GM23338 (cell line): Measurements from ENCODE around the gene PKD1L1. TPM values are rescaled to one million over a fixed set of nuclear protein-coding genes. Genes with fewer than 3 reads are reported as not detected.

Source experiments
- ATAC-seq: fragments of 200-7000 bp; cut with Tn5 transposase; 3 replicates; pipeline ENCODE4 v1.9.1; 2020
- DNase-seq: peaks from one replicate; pipeline ENCODE4 v3.0.0-alpha.2; 2015; ENCODE audit warnings: low spot score
- H2AFZ ChIP-seq: fragments of 200-600 bp; sonication (generic); 2 replicates; pipeline ENCODE4 v1.8.0; 2016; ENCODE audit warnings: antibody characterized with exemption, mild to moderate bottlenecking, moderate library complexity
- H3F3A ChIP-seq: fragments of 200-600 bp; sonication (generic); replicated peaks from 2 replicates; pipeline ENCODE4 v1.8.0; 2017; ENCODE audit warnings: antibody characterized with exemption, mixed run types, low read depth
- H3K27ac ChIP-seq: fragments of 200-600 bp; sonication (generic); 2 replicates; pipeline ENCODE4 v1.6.1; 2016; ENCODE audit warnings: low read depth
- H3K27me3 ChIP-seq: fragments of 200-600 bp; sonication (generic); 2 replicates; pipeline ENCODE4 v1.8.0; 2016; ENCODE audit warnings: mild to moderate bottlenecking, mixed run types, moderate library complexity; ENCODE audit not compliant: insufficient read depth
- H3K36me3 ChIP-seq: fragments of 200-600 bp; sonication (generic); 2 replicates; pipeline ENCODE4 v1.8.0; 2016; ENCODE audit warnings: mild to moderate bottlenecking; ENCODE audit not compliant: insufficient read depth
- H3K4me1 ChIP-seq: fragments of 200-600 bp; sonication (generic); 2 replicates; pipeline ENCODE4 v1.8.0; 2016; ENCODE audit warnings: mild to moderate bottlenecking, moderate library complexity; ENCODE audit not compliant: insufficient read depth
- H3K4me2 ChIP-seq: fragments of 200-600 bp; sonication (generic); 2 replicates; pipeline ENCODE4 v1.7.1; 2017; ENCODE audit warnings: mixed run types
- H3K4me3 ChIP-seq: fragments of 200-600 bp; sonication (generic); 2 replicates; pipeline ENCODE4 v1.6.1; 2016; ENCODE audit warnings: mixed run types
- H3K79me2 ChIP-seq: fragments of 200-600 bp; sonication (generic); replicated peaks from 2 replicates; pipeline ENCODE4 v1.8.0; 2017; ENCODE audit warnings: mild to moderate bottlenecking; ENCODE audit not compliant: insufficient read depth
- H3K9me2 ChIP-seq: fragments of 200-600 bp; sonication (generic); 2 replicates; pipeline ENCODE4 v1.8.0; 2017; ENCODE audit not compliant: insufficient read depth
- H4K20me1 ChIP-seq: fragments of 200-600 bp; sonication (generic); replicated peaks from 2 replicates; pipeline ENCODE4 v1.8.0; 2017; ENCODE audit warnings: mild to moderate bottlenecking; ENCODE audit not compliant: insufficient read depth
- H3K27ac Mint-ChIP-seq: 2 replicates; pipeline ENCODE4 v1.8.0; 2020; ENCODE audit warnings: inconsistent platforms, mild to moderate bottlenecking, moderate library complexity, mixed read lengths
- H3K27me3 Mint-ChIP-seq: 3 replicates; pipeline ENCODE4 v1.8.0; 2022; ENCODE audit warnings: low read depth, mild to moderate bottlenecking, moderate library complexity, mixed read lengths, inconsistent platforms; ENCODE audit not compliant: insufficient read depth, poor library complexity
- H3K36me3 Mint-ChIP-seq: 3 replicates; pipeline ENCODE4 v1.8.0; 2021; ENCODE audit warnings: low read depth, mild to moderate bottlenecking, inconsistent platforms, moderate library complexity, mixed read lengths
- H3K4me1 Mint-ChIP-seq: 3 replicates; pipeline ENCODE4 v1.8.0; 2020; ENCODE audit warnings: mild to moderate bottlenecking, inconsistent platforms, mixed read lengths
- H3K4me3 Mint-ChIP-seq: 3 replicates; pipeline ENCODE4 v1.8.0; 2021; ENCODE audit warnings: moderate library complexity, mild to moderate bottlenecking, inconsistent platforms, mixed read lengths
- H3K9me3 Mint-ChIP-seq: 3 replicates; pipeline ENCODE4 v1.8.0; 2020; ENCODE audit warnings: moderate library complexity, mild to moderate bottlenecking, inconsistent platforms, mixed read lengths
- CREB1 ChIP-seq: fragments of 250-450 bp; sonication (Bioruptor Pico); IDR thresholded peaks from 2 replicates; pipeline ENCODE4 v1.5.0; 2020; ENCODE audit warnings: low read depth, mild to moderate bottlenecking, moderate library complexity
- EZH2 ChIP-seq: fragments of 200-600 bp; sonication (generic); IDR thresholded peaks from one replicate; pipeline ENCODE4 v1.8.0; 2017; ENCODE audit warnings: antibody characterized with exemption, mild to moderate bottlenecking, low read depth; ENCODE audit not compliant: unreplicated experiment
- NANOG ChIP-seq: IDR thresholded peaks from 2 replicates; pipeline ENCODE4 v1.6.1; 2016; ENCODE audit warnings: antibody characterized with exemption, borderline replicate concordance
- POLR2AphosphoS5 ChIP-seq: IDR thresholded peaks from 2 replicates; pipeline ENCODE4 v1.6.1; 2016; ENCODE audit warnings: antibody characterized with exemption, low read depth
- STAT1 ChIP-seq: IDR thresholded peaks from one replicate; pipeline ENCODE4 v1.6.1; 2016; ENCODE audit warnings: antibody characterized with exemption; ENCODE audit not compliant: unreplicated experiment
- ZNF331 ChIP-seq: fragments of 250-450 bp; sonication (Bioruptor Pico); IDR thresholded peaks from 2 replicates; pipeline ENCODE4 v1.5.0; 2020; ENCODE audit warnings: low read depth, mild to moderate bottlenecking, moderate library complexity
- polyA plus RNA-seq: library from polyadenylated mRNA; unstranded; fragments of >200 nt; fragmentation: Nextera tagmentation; extraction: Ambion mirVana; gene quantifications from 2 replicates; pipeline ENCODE4 v1.2.1, GENCODE V29; 2016
- total RNA-seq: library from RNA; depleted of rRNA; stranded (reverse); fragments of >200 nt; shearing (Covaris generic); gene quantifications from 2 replicates; pipeline ENCODE4 v1.2.3, GENCODE V29; 2014
- TF ChIP-seq, protein P1 (sequence below), 2 experiments: fragments of 200-600 bp in 1 of 2; sonication (generic) in 1 of 2; conservative IDR thresholded peaks; 2 replicates each; pipeline versions ENCODE4 v1.5.1 to v1.6.1; 2016 to 2017; ENCODE audit warnings: antibody characterized with exemption in 2 of 2, low read depth in 2 of 2, mild to moderate bottlenecking in 2 of 2, moderate library complexity in 1 of 2
- TF ChIP-seq, protein P2 (sequence below): IDR thresholded peaks from 2 replicates; pipeline ENCODE4 v1.6.1; 2016; ENCODE audit warnings: antibody characterized with exemption
- TF ChIP-seq, protein P3 (sequence below): IDR thresholded peaks from one replicate; pipeline ENCODE4 v1.6.1; 2018; ENCODE audit warnings: antibody characterized with exemption; ENCODE audit not compliant: unreplicated experiment

Gene PKD1L1
- total and polyA plus RNA-seq, 2 experiments from 2014 or later, result 0.03 TPM; not detected in 1

DNA sequence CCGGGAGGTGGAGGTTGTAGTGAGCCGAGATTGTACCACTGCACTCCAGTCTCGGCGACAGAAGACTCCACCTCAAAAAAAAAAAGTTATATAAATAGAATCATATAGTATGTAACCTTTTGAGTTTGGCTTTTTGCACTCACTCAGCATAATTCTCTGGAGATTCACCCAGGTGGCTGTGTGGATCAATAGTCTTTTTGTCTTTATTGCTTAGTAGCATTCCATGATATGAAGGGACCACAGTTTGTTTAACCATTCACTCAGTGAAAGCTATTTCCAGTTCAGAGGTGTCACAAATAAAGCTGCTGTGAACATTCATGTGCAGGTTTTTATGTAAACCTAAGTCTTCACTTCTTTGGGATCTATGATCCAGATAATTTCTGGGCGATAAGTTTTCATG is 167.7 kb downstream of the PKD1L1 start:
- no peaks in the 10 kb centered on the region for H3K4me1 Mint-ChIP-seq
- Histone ChIP-seq H3K4me3 (no peak overlapping the region), H3F3A (no peaks in the 10 kb centered on the region), H2AFZ (no peak overlapping the region), H3K27me3 (no peaks in the 10 kb centered on the region), H3K4me1 (no peaks in the 10 kb centered on the region), H3K79me2 (no peaks in the 10 kb centered on the region), H3K36me3 (no peaks in the 10 kb centered on the region), H3K9me2 (no peaks in the 10 kb centered on the region), H3K4me2 (no peak overlapping the region), H3K27ac (no peak overlapping the region), H4K20me1 (no peaks in the 10 kb centered on the region)
- TF ChIP-seq STAT1 (no peak), ZNF331 (no peak), EZH2 (no peak)
- ATAC-seq (no peak), DNase-seq (no peak)
- no peak overlapping the region for H3K4me3 Mint-ChIP-seq
- H3K9me3 Mint-ChIP-seq, result peaks cover 2% of the 10 kb centered on the region; the same call in 2 of the 3 replicates
- no peaks in the 10 kb centered on the region; the same call in 2 of the 3 replicates for H3K36me3 Mint-ChIP-seq
- no peak overlapping the region for H3K27ac Mint-ChIP-seq
- H3K27me3 Mint-ChIP-seq, result peaks cover 4% of the 10 kb centered on the region

DNA sequence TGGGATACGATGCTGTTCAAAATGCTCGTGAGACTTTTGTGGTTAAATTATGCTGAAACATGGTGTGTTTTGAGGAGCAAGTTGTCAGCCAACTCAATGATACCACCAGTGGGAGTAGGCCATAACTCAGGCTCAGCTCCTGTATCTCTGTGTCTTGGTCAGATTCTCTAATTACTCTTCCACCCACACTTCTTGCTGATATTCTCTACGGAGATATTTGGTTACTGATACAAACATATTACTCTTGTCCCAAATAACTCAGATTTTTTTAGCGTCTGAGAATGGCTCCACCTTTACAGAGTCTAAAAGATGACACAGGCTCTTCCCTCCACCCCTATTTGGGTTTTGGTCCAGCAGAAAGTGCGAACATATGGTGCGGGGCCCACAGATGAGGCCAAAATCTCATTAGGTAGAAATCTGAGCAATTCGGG is 168.9 kb downstream of the PKD1L1 start:
- no peaks in the 10 kb centered on the region for H3K4me1 ChIP-seq
- H3K4me3 Mint-ChIP-seq, result no peak overlapping the region
- peaks cover 2% of the 10 kb centered on the region; the same call in 2 of the 3 replicates for H3K9me3 Mint-ChIP-seq
- H3K36me3 ChIP-seq, result no peaks in the 10 kb centered on the region
- no peak overlapping the region for H3K4me3 ChIP-seq
- no peaks in the 10 kb centered on the region for H4K20me1 ChIP-seq
- peaks cover 4% of the 10 kb centered on the region for H3K27me3 Mint-ChIP-seq
- no peak for DNase-seq
- no peaks in the 10 kb centered on the region; the same call in 2 of the 3 replicates for H3K36me3 Mint-ChIP-seq
- H3K9me2 ChIP-seq, result no peaks in the 10 kb centered on the region
- no peaks in the 10 kb centered on the region for H3K27me3 ChIP-seq
- H3K4me2 ChIP-seq, result no peak overlapping the region
- H3F3A ChIP-seq, result no peaks in the 10 kb centered on the region
- no peak overlapping the region for H3K27ac ChIP-seq
- no peak overlapping the region for H2AFZ ChIP-seq
- no peaks in the 10 kb centered on the region for H3K79me2 ChIP-seq
- H3K4me1 Mint-ChIP-seq, result no peaks in the 10 kb centered on the region
- no peak for ATAC-seq
- no peak overlapping the region for H3K27ac Mint-ChIP-seq
- TF ChIP-seq, protein P1, sequence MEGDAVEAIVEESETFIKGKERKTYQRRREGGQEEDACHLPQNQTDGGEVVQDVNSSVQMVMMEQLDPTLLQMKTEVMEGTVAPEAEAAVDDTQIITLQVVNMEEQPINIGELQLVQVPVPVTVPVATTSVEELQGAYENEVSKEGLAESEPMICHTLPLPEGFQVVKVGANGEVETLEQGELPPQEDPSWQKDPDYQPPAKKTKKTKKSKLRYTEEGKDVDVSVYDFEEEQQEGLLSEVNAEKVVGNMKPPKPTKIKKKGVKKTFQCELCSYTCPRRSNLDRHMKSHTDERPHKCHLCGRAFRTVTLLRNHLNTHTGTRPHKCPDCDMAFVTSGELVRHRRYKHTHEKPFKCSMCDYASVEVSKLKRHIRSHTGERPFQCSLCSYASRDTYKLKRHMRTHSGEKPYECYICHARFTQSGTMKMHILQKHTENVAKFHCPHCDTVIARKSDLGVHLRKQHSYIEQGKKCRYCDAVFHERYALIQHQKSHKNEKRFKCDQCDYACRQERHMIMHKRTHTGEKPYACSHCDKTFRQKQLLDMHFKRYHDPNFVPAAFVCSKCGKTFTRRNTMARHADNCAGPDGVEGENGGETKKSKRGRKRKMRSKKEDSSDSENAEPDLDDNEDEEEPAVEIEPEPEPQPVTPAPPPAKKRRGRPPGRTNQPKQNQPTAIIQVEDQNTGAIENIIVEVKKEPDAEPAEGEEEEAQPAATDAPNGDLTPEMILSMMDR (conservative IDR thresholded peaks at IDR 0.05; ENCODE audit: low read depth in 2 of 2), result no peak
- TF ChIP-seq POLR2AphosphoS5 (no peak), NANOG (no peak), EZH2 (no peak), CREB1 (CRISPR knock-in tag) (no peak)
- TF ChIP-seq, protein P2, sequence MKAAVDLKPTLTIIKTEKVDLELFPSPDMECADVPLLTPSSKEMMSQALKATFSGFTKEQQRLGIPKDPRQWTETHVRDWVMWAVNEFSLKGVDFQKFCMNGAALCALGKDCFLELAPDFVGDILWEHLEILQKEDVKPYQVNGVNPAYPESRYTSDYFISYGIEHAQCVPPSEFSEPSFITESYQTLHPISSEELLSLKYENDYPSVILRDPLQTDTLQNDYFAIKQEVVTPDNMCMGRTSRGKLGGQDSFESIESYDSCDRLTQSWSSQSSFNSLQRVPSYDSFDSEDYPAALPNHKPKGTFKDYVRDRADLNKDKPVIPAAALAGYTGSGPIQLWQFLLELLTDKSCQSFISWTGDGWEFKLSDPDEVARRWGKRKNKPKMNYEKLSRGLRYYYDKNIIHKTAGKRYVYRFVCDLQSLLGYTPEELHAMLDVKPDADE, result no peak
- TF ChIP-seq, protein P3, sequence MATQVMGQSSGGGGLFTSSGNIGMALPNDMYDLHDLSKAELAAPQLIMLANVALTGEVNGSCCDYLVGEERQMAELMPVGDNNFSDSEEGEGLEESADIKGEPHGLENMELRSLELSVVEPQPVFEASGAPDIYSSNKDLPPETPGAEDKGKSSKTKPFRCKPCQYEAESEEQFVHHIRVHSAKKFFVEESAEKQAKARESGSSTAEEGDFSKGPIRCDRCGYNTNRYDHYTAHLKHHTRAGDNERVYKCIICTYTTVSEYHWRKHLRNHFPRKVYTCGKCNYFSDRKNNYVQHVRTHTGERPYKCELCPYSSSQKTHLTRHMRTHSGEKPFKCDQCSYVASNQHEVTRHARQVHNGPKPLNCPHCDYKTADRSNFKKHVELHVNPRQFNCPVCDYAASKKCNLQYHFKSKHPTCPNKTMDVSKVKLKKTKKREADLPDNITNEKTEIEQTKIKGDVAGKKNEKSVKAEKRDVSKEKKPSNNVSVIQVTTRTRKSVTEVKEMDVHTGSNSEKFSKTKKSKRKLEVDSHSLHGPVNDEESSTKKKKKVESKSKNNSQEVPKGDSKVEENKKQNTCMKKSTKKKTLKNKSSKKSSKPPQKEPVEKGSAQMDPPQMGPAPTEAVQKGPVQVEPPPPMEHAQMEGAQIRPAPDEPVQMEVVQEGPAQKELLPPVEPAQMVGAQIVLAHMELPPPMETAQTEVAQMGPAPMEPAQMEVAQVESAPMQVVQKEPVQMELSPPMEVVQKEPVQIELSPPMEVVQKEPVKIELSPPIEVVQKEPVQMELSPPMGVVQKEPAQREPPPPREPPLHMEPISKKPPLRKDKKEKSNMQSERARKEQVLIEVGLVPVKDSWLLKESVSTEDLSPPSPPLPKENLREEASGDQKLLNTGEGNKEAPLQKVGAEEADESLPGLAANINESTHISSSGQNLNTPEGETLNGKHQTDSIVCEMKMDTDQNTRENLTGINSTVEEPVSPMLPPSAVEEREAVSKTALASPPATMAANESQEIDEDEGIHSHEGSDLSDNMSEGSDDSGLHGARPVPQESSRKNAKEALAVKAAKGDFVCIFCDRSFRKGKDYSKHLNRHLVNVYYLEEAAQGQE, result no peak
